Esophagus muscularis mucosa (tissue), 4 donors: ENCODE measurements around the gene LSM4.

Experiments
- EP300 ChIP-seq: sonication (generic); formaldehyde crosslinking; IDR thresholded peaks from one replicate; pipeline ENCODE4 v1.6.1; 2017; ENCODE audit warnings: antibody characterized with exemption
- POLR2A ChIP-seq: fragments of 450-650 bp; IDR thresholded peaks from one replicate; pipeline ENCODE4 v1.6.1; 2017; ENCODE audit warnings: antibody characterized with exemption, moderate library complexity, mild to moderate bottlenecking, low read depth
- POLR2AphosphoS5 ChIP-seq, 2 donors: sonication (generic); formaldehyde crosslinking; IDR thresholded peaks; one replicate each; pipeline ENCODE4 v1.6.1; 2017; ENCODE audit warnings: antibody characterized with exemption in 2 of 2
- TF ChIP-seq, protein P1 (sequence below), 3 experiments: fragments of 200-600 bp in 2 of 3; fragments of 450-650 bp in 1 of 3; sonication (generic) in 2 of 3; IDR thresholded peaks; one replicate each; pipeline ENCODE4 v1.5.1; 2017 to 2019; ENCODE audit warnings: antibody characterized with exemption in 3 of 3, mild to moderate bottlenecking in 2 of 3, moderate library complexity in 1 of 3

GRCh38 chr19:18262144-18262543, 60.7 kb downstream of the LSM4 start:
- TF ChIP-seq, protein P1, sequence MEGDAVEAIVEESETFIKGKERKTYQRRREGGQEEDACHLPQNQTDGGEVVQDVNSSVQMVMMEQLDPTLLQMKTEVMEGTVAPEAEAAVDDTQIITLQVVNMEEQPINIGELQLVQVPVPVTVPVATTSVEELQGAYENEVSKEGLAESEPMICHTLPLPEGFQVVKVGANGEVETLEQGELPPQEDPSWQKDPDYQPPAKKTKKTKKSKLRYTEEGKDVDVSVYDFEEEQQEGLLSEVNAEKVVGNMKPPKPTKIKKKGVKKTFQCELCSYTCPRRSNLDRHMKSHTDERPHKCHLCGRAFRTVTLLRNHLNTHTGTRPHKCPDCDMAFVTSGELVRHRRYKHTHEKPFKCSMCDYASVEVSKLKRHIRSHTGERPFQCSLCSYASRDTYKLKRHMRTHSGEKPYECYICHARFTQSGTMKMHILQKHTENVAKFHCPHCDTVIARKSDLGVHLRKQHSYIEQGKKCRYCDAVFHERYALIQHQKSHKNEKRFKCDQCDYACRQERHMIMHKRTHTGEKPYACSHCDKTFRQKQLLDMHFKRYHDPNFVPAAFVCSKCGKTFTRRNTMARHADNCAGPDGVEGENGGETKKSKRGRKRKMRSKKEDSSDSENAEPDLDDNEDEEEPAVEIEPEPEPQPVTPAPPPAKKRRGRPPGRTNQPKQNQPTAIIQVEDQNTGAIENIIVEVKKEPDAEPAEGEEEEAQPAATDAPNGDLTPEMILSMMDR (IDR thresholded peaks at IDR 0.05): no peak
- no peak for TF ChIP-seq POLR2A
- no peak for TF ChIP-seq POLR2AphosphoS5 (IDR thresholded peaks at IDR 0.05)
- no peak for TF ChIP-seq EP300
